Fibroblast of villous mesenchyme (primary cell): ENCODE results near the gene AFG1L. TPM values are rescaled to one million over a fixed set of nuclear protein-coding genes. Genes with fewer than 3 reads are reported as not detected.

ENCODE experiments used
- DNase-seq: peaks from one replicate; pipeline ENCODE4 v3.0.0-alpha.2; 2010; ENCODE audit warnings: low read depth
- H3K4me3 ChIP-seq: 2 replicates; pipeline ENCODE4 v1.5.1; 2011; ENCODE audit warnings: low read depth, mild to moderate bottlenecking, low read length
- CTCF ChIP-seq: IDR thresholded peaks from 2 replicates; pipeline ENCODE4 v1.5.1; 2012; ENCODE audit warnings: low read depth, mild to moderate bottlenecking, low read length; ENCODE audit not compliant: insufficient read depth
- total RNA-seq: library from RNA; depleted of rRNA; stranded (reverse); fragments of >200 nt; gene quantifications from 2 replicates; pipeline ENCODE4 v1.2.3, GENCODE V29; 2012

The AFG1L gene
- total RNA-seq, 1 donor: 6.0 TPM

- no peak overlapping the region for H3K4me3 ChIP-seq
- no peak for TF ChIP-seq CTCF
- DNase-seq: no peak
Measured at GRCh38 chr6:108275976-108276375, 18.9 kb upstream of the AFG1L start.

- DNase-seq: no peak
- H3K4me3 ChIP-seq: no peak overlapping the region
- no peak for TF ChIP-seq CTCF
Measured at GRCh38 chr6:108277295-108277694, 17.6 kb upstream of the AFG1L start.

GRCh38 chr6:108277831-108278230 is 17.0 kb upstream of the AFG1L start:
- TF ChIP-seq CTCF: no peak
- DNase-seq: no peak
- no peak overlapping the region for H3K4me3 ChIP-seq

- DNase-seq: no peak
- TF ChIP-seq CTCF: no peak
- H3K4me3 ChIP-seq: no peak overlapping the region
Measured at GRCh38 chr6:108285381-108285780, 9.5 kb upstream of the AFG1L start.

- DNase-seq: no peak
- no peak overlapping the region for H3K4me3 ChIP-seq
- TF ChIP-seq CTCF: no peak
Measured at GRCh38 chr6:108286366-108286765, 8.5 kb upstream of the AFG1L start.

- no peak for DNase-seq
- no peak for TF ChIP-seq CTCF
- H3K4me3 ChIP-seq: no peak overlapping the region
Measured at GRCh38 chr6:108287373-108287772, 7.5 kb upstream of the AFG1L start.

GRCh38 chr6:108288742-108289141 is 6.1 kb upstream of the AFG1L start:
- DNase-seq: no peak
- no peak overlapping the region for H3K4me3 ChIP-seq
- no peak for TF ChIP-seq CTCF
